ENCODE results near the gene FOXE1.

Gene FOXE1

GRCh38 chr9:97848480-97849237 is 4.4 kb upstream of the FOXE1 start:
- no peak for DNase-seq

DNA sequence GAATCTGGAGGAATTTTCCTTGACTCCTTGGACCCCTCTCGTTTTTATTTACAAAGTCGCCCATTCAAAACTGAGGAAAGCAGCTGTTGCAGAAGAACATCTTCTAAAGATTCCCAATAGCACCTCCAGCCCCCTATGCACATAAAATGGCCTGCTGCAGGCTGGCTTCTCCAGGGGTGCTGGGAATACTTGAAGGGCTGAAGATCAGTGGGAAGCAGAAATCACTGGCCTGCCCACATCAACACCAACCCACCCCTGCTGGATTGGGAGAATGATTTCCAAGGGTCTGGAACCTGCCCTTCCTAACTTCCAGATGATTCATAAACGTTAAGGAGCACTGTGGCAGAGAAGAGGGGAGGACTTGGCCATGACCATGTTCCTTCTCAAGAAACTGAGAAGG is 3.0 kb upstream of the FOXE1 start:
- no peak for DNase-seq

DNA sequence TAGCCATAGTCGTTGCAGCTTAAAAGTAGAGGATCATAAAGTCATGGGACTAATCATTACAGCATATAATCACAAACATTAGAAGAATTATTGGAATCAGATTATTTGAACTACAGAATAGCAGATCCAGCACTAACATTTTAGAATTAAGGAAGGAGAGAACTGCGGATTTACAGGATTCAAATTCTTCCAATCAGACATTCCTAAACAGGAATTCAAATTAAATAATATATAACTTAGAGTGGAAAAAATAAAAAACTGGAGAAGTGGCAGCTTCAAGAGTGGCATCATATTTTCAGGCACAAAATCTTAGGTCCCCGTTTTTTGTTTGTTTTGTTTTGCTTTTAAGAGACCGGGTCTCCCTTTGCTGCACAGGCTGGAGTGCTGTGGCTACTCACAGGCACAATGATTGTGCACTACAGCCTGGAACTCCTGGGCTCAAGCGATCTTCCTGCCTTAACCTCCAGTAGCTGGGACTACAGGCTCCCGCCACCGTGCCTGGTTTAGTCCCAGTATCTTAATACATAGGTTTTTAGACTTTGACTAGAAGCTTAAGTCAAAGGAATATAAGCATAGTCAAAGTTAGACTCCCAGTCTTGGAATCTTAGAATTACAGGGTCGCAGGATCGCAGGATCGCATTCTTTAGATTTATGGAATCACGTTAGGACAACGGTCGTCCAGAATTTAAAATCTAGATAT is 2.1 kb upstream of the FOXE1 start:
- no peak for DNase-seq

DNA sequence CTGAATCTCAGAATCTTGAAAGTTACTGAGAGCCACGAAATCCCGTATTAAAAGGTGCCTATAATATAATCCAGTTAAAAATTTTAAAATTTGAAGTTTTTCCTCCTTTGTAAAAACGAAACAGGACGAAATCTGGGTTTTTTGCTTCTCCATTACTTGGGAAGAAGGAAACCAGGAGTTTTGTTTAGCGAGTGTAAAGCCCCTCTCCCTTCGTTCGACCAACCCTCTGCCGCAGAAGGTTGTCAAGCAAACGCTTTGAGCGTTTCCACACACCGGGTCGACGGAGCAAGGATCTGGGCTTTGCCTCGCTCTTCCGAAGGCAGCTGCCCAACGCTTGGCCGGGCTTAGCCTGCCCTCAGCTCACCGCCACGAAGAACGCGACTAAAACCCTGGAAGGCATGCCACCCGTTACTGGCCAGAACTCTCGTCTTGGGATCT is 1.6 kb upstream of the FOXE1 start:
- no peak for DNase-seq

DNA sequence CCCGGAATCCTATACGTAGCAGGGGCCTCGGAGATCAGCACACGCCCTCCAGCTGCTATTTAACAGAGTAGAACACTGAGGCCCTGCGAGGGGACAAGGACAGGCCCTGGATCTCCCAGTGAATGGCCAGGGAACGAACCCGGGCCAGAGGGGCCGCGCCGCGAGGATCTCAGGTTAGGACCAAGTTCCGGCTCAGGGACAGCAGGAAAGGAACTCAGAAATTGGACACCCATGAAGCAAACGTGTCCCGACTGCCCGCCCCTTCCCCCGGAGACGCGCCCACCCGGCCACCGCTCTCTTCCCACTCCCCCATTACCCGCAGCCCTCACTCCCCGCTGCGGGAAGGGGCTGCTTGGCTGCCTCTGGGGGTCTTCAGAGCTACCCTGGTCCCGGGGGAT is 1.0 kb upstream of the FOXE1 start:
- no peak for DNase-seq

- no peak for DNase-seq
Measured at GRCh38 chr9:97852399-97853055, 499 bp upstream of the FOXE1 start.

DNA sequence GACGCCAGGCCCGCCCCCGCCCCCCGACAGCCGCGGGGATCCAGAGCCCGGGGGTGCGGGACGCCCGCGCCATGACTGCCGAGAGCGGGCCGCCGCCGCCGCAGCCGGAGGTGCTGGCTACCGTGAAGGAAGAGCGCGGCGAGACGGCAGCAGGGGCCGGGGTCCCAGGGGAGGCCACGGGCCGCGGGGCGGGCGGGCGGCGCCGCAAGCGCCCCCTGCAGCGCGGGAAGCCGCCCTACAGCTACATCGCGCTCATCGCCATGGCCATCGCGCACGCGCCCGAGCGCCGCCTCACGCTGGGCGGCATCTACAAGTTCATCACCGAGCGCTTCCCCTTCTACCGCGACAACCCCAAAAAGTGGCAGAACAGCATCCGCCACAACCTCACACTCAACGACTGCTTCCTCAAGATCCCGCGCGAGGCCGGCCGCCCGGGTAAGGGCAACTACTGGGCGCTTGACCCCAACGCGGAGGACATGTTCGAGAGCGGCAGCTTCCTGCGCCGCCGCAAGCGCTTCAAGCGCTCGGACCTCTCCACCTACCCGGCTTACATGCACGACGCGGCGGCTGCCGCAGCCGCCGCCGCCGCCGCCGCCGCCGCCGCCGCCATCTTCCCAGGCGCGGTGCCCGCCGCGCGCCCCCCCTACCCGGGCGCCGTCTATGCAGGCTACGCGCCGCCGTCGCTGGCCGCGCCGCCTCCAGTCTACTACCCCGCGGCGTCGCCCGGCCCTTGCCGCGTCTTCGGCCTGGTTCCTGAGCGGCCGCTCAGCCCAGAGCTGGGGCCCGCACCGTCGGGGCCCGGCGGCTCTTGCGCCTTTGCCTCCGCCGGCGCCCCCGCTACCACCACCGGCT is 1.0 kb downstream of the FOXE1 start:
- DNase-seq = no peak

DNA sequence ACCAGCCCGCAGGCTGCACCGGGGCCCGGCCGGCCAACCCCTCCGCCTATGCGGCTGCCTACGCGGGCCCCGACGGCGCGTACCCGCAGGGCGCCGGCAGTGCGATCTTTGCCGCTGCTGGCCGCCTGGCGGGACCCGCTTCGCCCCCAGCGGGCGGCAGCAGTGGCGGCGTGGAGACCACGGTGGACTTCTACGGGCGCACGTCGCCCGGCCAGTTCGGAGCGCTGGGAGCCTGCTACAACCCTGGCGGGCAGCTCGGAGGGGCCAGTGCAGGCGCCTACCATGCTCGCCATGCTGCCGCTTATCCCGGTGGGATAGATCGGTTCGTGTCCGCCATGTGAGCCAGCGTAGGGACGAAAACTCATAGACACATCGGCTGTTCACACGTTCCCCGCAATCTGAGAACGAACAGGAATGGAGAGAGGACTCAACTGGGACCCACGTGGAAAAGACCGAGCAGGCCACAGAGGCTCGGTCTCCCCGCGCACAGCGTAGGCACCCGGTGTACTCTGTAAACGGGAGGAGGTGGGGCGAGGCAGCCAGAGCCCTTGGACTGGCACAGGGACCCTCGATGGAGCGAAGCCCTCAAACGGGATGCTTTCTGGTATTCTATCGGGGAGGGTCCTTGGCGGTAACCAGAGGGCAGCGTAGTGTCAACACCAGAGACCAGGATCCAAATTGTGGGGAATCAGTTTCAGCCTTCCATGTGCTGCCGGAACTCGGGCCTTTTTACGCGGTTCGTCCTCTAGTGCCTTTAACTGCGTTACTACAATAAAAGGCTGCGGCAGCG is 1.9 kb downstream of the FOXE1 start:
- DNase-seq = no peak

GRCh38 chr9:97855486-97855875 is 2.5 kb downstream of the FOXE1 start:
- no peak for DNase-seq

DNA sequence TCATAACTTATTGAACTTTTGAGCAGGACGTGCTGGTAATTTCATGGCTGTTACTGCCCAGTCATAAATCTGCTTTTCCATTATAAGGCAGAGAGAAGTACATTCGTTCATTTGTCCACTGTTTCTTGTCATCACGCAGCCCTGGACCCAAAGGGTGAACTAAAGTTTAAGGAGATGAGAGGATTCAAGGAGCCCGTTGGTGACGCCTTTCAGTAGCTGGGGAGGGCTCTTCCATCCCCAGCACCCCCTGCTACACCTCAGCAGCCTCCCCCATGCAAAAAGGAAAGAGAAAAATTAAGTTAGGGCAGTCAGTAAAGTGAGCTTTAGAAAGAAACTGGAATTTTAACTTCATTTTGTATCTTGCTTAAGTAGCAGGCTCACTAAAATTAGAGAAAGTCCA is 2.9 kb downstream of the FOXE1 start:
- DNase-seq = no peak

DNA sequence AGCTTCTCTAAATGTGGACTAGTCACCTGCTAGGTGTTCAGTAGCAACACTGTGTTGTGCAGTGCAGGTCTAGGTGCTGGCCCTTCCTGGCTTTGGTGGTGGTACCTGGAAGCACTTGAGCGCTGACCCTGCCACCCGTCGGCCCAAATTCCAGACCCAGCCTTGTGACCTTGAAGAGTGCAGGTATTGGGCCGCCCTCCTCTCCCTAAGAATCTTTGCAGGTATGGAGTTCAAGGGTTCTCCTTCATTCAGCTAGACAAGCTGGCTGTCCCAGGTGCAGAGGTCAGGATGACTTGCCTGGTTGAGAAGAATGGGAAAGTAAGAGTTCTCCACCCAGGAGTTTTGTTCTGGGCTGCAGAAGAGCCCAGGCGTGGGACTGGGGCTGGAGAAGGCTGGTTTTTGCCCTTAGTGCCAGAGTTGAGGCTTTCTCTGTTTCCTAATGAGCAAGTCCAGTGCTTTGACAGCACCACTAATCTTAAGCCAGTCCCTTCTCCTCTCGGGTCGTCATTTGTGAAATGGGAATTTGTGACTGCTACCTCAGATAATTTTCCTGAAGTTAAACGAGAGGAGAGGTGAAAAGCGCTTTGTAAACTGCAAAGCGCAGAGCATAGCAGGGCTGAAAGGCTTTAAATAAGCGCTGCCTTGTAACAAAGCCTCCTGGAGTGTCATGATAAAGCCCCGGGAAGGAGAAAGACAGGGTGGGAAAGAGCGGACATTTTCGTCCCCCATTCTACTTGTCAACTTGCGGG is 4.0 kb downstream of the FOXE1 start:
- DNase-seq = no peak

GRCh38 chr9:97857606-97858392 is 4.8 kb downstream of the FOXE1 start:
- no peak for DNase-seq

GRCh38 chr9:97858393-97858713 is 5.3 kb downstream of the FOXE1 start:
- no peak for DNase-seq

GRCh38 chr9:97858826-97859225 is 5.8 kb downstream of the FOXE1 start:
- DNase-seq = no peak

DNA sequence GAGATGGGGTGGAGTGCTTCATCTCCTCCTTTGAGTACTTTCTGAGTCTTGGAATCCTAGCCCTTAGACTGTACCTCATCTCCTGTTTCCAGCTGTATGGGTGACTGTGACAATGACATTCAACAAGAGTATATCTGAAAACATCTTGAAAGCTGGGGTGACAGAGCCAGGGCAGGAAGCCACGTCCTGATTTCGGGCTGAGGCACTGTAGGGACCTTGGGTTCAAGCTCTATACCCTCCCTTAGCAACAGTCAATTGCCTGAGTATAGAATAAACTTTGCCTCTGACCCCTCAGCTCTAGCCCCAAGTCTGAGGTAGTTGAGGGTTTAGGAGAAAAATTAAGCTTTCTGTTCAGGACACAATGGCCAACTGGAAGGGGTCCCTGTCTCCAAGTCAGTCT is 6.3 kb downstream of the FOXE1 start:
- no peak for DNase-seq

DNA sequence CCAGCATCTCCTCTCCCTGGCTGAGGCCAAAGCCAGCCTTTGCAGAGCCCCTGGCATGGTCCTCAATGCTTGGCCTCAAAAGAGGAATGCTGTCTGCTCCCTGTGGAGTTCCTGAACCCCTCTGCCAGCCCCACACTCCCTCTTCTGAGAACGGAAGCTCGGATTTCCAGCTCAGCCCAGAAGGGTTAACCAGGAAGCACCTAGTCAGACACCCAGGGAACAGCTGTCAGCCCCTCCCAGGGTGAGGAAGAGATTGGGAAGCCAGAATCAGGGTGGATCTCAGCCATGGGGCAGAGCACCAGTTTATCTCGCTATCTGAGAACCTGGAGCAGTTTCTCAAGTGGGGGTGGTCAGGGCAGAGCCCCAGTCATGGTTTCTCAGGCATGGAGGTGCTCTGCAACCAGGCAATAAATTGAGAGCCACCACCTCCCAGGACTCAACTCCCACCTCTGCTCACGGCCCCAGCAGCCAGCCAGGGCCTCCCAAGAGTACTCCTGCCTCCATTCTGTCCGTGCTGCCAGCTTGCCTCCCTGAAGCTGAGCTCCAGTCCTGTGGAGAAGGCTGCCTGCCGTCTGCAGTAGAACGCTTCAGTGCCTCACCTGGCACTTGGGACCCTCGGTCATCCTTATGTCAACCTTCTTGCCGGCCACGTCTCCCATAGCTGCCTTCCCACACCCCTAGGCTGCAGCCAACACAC is 7.6 kb downstream of the FOXE1 start:
- no peak for DNase-seq

DNA sequence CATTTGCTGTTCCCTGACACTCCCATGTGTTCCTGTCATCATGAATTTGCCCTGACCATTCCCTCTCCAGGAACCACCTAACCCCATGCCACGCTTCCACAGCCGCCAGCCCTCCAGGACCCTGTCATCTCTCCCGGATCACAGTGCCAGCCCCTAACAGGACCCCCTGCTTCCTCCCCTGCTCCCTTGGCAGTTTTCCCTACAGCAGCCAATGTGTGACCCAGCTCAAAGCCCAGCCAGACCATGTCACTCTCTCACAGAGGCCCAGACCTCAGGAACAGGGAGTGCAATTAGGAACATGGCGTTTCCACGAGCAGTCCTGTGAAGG is 8.1 kb downstream of the FOXE1 start:
- DNase-seq = no peak

- no peak for DNase-seq
Measured at GRCh38 chr9:97863314-97863713, 10.3 kb downstream of the FOXE1 start.

DNA sequence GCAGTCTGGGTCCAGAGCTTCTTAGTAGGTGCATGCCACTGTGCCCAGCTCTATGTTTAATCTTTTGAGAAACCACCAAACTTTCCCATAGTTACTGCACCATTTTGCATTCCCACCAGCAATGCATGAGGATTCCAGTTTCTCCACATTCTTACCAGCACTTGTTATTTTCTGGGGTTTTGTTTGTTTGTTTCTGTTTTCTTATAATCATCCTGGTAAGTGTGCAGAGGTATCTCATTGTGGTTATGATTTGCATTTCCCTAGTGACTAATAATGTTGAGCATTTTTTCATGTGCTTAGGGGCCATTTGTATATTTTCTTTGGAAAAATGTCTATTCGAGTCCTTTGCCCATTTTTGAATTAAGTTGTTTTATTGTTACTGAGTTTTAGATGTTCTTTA is 11.4 kb downstream of the FOXE1 start:
- DNase-seq = no peak

GRCh38 chr9:97866300-97866699 is 13.3 kb downstream of the FOXE1 start:
- DNase-seq = no peak
